ENCODE results near the gene NMNAT2.

The NMNAT2 gene

DNA sequence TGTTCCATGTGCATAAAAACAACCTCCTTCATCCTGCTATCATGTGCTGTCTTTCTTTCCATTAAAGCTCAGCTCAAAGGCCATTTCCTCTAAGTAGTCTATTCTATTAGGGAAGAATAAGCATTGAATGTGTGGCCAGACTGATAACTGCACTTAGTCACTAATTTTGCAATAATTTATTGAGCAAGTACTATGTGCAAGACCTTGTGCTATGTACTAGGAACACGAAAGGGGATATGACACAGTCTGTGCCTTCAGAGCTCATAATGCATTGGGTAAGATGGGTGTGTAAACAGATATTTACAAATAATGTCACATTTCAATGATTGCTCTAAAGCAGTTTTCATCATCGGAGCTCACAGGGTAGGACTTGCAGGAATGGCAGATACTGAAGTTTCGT is 54.2 kb downstream of the NMNAT2 start:
- no peak for DNase-seq

GRCh38 chr1:183361081-183361480 is 57.1 kb downstream of the NMNAT2 start:
- no peak for DNase-seq

GRCh38 chr1:183360473-183360872 is 57.7 kb downstream of the NMNAT2 start:
- DNase-seq = no peak

GRCh38 chr1:183356534-183357182 is 61.5 kb downstream of the NMNAT2 start:
- no peak for DNase-seq

- DNase-seq = no peak
Measured at GRCh38 chr1:183355797-183356196, 62.4 kb downstream of the NMNAT2 start.

DNA sequence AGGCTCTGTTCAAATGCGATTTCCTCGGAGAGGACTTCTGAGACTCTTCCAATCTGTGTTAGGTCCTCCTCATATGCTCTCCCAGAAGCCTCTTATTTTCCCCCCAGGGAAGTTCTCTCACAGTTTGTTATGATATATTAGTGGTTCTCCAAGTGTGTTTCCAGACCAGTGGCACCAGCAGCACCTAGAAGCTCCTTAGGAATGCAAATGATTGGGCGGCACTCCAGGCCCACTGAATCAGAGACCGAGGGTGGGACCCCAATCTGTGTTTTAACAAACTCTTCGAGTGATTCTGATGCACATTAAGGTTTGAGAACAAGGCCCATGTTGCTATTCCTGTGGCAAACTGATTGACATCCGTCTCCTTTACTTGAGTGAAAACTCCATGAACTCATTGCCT is 63.0 kb downstream of the NMNAT2 start:
- DNase-seq = no peak

DNA sequence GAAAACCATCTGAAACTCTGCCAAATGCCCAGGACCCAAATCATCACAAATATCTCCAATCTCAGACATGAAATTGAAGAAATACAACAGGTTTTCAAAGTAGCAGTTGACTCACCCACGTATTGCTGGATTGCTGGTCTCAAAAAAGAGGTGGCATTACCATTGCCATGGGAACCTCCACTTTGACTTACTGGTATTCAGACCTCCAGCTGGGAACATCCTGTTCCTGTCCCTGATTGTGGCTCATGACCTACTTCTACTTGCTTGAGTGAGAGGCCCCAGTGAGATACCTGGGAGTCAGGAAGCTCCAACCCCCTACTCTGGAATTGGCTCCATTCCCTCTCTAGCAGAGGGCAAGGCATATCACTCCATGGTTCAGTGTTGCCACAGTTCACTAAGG is 64.6 kb downstream of the NMNAT2 start:
- DNase-seq = no peak

DNA sequence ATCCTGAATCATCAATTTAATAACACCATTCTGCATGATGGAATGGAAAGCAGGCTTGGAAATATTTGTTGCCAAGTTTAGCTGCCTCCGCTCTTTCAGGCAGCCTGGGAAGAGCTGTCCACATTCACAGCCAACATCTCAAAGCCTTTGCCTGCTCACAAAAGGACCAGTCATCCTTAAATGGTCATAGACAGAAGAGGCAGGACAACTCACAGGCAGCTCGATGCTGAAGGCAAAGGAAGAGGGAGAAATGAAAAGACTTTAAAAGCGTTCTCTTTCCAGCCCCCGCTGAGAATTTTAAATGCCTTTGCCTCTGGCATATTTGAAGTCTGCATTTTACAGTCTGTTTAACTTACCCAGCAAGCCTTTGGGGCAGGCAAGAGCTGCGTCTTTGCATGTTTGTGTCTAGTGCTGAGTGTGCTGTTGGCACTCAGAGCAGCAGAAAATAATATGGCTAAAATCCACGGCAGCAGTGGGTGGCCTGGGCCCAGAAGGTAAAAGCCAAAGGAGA is 68.9 kb downstream of the NMNAT2 start:
- DNase-seq = no peak

GRCh38 chr1:183346276-183346732 is 71.9 kb downstream of the NMNAT2 start:
- DNase-seq = no peak

DNA sequence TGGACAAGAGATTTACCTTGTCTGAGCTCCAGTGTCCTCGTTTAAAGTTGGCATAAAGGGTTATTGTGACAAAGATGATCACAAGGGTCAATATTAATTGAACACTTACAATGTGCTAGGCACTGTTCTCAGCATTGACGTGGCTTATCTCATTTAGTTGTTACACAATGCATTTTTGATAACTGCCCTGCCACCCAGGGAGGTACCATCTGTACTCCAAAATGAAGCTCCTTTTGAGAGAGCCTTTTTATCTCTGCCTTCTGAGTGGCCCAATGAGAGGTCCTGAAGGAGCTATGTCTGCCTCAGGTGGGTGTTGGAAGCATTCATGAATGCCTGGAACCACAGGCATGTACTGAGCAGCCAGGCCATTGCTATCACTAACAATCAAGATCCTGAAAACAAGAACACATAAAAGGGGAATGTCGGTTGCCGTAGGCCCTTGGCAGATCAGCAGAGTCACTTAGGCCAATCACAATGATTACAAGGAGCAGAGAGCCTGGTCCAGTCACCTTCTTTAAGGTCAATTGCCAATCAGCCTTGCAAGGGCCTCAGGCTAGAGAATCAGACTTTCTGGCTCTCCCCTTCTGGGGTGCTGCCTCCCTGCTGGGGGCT is 78.5 kb downstream of the NMNAT2 start:
- no peak for DNase-seq

DNA sequence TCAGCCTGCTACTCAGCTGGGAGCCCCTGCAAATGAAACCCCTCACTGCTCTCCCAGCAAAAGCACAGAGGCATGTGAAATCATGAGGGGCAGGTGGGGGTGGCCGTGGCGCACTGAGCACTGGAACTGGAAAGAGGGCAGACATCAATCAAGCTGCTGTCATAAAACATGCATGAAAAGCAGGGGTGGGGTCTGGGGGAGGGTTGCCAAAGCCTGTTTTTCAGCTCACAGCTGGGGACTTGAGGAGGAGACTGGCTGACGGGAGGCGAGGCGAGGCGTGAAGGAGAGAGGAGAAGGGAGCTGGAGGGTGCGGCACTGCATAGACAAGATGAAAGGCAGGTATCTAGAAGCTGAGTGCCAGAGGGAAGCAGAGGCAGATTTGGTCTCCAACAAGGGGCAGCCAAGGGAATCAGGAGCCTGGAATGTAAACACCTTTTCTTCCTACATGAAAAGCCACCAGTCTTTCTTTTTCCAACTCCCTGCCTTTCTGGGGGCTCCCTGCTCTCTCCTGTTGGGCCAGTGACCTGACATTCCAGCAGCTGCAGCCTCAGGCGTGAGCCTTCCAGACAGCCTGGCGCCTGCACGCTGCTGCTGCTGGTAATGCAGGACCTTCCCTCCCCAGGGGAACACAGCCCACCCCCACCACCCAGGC is 87.0 kb downstream of the NMNAT2 start:
- no peak for DNase-seq

DNA sequence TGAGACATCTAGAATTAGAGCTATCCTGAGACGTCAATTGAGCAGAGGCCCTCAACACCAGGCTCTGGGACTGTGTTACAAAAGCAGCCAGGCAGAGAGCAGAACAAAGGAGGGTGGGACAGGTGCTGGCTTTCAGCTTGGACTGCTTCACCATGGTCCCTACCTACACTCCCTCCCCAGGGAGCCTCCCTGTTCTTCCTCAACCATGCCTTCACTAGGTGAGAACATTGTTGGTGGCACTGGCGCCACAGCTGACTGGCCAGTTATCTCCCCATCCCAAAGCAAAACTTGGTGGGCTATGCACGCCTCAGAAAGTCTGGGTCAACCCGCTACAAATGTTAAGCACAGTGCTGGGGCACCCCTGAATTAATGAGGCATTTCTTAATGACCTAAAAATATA is 87.8 kb downstream of the NMNAT2 start:
- no peak for DNase-seq

- DNase-seq = no peak
Measured at GRCh38 chr1:183328371-183328770, 89.8 kb downstream of the NMNAT2 start.

DNA sequence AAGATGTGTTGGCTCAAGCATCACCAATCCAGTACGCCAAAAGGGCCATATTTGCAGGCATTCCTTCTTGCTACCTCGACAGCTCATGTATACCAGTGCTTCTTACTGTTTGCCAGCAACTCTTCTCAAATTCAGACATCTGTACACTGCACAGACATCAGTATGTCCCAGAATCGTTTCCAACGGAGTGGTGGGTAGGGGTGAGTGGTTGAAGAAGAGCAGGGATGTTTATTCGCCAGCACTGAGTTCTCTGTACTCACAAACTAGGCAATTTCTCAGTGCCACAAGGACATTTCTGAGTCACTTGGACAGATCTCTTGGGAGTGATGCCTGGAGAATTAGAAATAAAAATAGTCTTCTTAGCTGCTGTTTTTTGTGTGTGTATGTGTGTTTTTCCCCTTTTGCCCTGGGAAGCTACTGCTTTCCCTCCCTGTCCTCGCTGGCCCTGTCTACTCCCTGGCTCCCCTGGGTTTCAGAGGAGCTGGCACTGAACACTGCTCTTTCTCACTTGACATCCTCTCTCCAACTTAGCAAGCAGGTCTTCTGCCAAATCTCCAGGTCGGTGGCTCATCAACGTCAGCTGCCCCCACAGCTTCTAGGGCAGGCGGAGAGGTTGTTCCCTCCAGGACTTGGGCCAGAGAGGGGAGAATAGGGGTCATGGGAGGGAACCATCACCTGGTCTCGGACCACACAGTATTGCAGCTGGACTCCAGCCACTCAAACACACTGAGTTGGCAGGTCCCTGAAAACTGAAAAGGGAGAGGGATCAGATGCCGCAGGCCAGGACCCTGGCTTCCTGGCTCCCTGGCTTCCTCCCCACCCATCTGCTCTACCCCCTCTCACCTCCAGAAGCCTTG is 90.5 kb downstream of the NMNAT2 start:
- DNase-seq = no peak

GRCh38 chr1:183323849-183324683 is 94.1 kb downstream of the NMNAT2 start:
- no peak for DNase-seq

- DNase-seq = no peak
Measured at GRCh38 chr1:183319606-183320005, 98.6 kb downstream of the NMNAT2 start.

DNA sequence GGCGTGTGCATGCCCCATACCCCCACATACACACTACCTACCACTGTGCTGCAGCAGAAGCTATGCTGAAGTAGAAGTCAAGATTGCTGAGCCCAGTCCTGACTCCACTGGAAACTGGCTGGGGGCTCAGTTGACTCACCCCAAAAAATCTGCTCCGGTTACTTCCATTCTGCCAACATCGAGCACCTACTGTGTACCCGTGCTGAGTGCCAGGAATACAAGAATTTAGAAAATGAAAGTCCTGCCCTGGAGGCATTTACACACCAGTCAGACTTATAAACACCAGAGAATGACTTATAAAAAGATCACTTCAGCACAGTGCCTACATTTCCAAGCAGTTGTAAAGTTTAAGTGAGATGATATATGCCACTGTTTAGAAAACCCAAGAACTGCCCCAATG is 99.1 kb downstream of the NMNAT2 start:
- no peak for DNase-seq

DNA sequence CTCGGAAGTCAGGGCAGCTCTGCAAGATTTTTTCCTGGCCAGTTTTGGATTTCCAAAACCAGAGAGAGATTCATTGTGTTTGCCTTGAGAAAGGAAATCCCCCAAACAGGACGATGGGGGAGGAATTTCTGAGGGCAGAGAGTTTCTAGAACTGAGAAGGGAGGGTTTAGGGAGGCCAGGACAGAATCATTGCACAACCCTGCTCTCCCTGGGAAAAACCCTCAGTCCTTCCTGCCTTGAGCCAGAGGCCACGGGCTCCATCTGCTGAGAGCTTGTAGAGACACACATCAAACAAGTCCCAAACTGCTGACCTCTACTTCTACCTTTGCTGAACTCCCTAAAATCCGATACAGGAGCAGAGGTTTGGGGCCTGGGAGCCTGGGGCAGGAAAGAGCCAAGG is 99.7 kb downstream of the NMNAT2 start:
- no peak for DNase-seq

- DNase-seq = no peak
Measured at GRCh38 chr1:183315991-183316758, 102.0 kb downstream of the NMNAT2 start.

- no peak for DNase-seq
Measured at GRCh38 chr1:183313063-183313462, 105.1 kb downstream of the NMNAT2 start.

- DNase-seq = peak; percentile 43 to 64
Measured at GRCh38 chr1:183310753-183311479, 107.3 kb downstream of the NMNAT2 start.
